Tibial artery (tissue), 4 donors: ENCODE results near the gene SPANXN2.

Experiments
- DNase-seq, 2 donors: peaks; one replicate each; pipeline ENCODE4 v3.0.0-alpha.2; 2019
- H3K27ac ChIP-seq, 2 donors: fragments of 200-600 bp; sonication (generic) in 1 of 2; 1 replicate in 1 of 2; 2 replicates in 1 of 2; pipeline ENCODE4 v1.5.1; 2018 to 2019; ENCODE audit warnings: mild to moderate bottlenecking in 1 of 2
- H3K27me3 ChIP-seq, 2 donors: fragments of 200-600 bp; sonication (generic) in 1 of 2; one replicate each; pipeline versions ENCODE4 v1.5.1 to v1.6.0; 2016 to 2019
- H3K36me3 ChIP-seq, 3 donors: fragments of 200-600 bp; sonication (generic) in 2 of 3; one replicate each; pipeline ENCODE4 v1.5.1; 2016 to 2019; ENCODE audit warnings: mild to moderate bottlenecking in 2 of 3
- H3K4me1 ChIP-seq, 4 donors: fragments of 200-600 bp; sonication (generic) in 2 of 4; 1 replicate in 3 of 4; 2 replicates in 1 of 4; pipeline ENCODE4 v1.5.1; 2016 to 2019
- H3K4me3 ChIP-seq, 2 donors: fragments of 200-600 bp; sonication (generic) in 1 of 2; 1 replicate in 1 of 2; 2 replicates in 1 of 2; pipeline ENCODE4 v1.5.1; 2018 to 2019; ENCODE audit warnings: mild to moderate bottlenecking in 2 of 2
- H3K9me3 ChIP-seq, 3 donors: fragments of 200-600 bp; sonication (generic) in 1 of 3; one replicate each; pipeline ENCODE4 v1.5.1; 2016 to 2019
- intact Hi-C: fragments of 100-400 bp; cut with DNase I; formaldehyde crosslinking; loops from one replicate; pipeline ENCODE4 v1.15.0; 2023; ENCODE audit warnings: low total_unique reads
- TF ChIP-seq, protein P1 (sequence below), 2 experiments: fragments of 200-600 bp in 1 of 2; fragments of 450-650 bp in 1 of 2; IDR thresholded peaks; one replicate each; pipeline ENCODE4 v1.5.1; 2017 to 2019; ENCODE audit warnings: antibody characterized with exemption in 2 of 2, mild to moderate bottlenecking in 1 of 2, moderate library complexity in 1 of 2

Gene SPANXN2

GRCh38 chrX:143669395-143669794 is 51.2 kb downstream of the SPANXN2 start:
- intact Hi-C loops: no loop called here
- TF ChIP-seq, protein P1, sequence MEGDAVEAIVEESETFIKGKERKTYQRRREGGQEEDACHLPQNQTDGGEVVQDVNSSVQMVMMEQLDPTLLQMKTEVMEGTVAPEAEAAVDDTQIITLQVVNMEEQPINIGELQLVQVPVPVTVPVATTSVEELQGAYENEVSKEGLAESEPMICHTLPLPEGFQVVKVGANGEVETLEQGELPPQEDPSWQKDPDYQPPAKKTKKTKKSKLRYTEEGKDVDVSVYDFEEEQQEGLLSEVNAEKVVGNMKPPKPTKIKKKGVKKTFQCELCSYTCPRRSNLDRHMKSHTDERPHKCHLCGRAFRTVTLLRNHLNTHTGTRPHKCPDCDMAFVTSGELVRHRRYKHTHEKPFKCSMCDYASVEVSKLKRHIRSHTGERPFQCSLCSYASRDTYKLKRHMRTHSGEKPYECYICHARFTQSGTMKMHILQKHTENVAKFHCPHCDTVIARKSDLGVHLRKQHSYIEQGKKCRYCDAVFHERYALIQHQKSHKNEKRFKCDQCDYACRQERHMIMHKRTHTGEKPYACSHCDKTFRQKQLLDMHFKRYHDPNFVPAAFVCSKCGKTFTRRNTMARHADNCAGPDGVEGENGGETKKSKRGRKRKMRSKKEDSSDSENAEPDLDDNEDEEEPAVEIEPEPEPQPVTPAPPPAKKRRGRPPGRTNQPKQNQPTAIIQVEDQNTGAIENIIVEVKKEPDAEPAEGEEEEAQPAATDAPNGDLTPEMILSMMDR (IDR thresholded peaks at IDR 0.05): no peak
- H3K4me3 ChIP-seq: no peak overlapping the region
- DNase-seq: no peak
- H3K27ac ChIP-seq: no peak overlapping the region
- H3K9me3 ChIP-seq: no peaks in the 10 kb centered on the region
- H3K36me3 ChIP-seq: no peaks in the 10 kb centered on the region
- no peaks in the 10 kb centered on the region for H3K27me3 ChIP-seq
- no peaks in the 10 kb centered on the region for H3K4me1 ChIP-seq

DNA sequence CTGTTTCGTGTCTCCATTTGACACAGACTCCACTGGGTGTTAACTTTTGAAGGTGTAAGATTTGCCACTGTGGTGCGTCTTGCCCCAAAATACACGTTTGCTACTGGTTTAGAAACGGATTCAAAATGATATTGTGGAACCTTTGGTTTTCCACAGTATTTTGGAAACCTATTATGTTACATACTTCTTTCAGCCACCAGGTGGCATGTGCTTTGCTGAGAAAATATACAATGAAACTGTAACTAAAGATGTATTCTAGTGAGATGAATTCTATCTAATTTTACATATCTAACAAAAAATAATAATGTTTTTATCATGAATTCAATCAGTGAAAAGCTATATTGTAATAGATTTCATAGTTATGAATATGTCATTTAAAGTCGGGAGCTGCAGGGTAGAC is 56.2 kb downstream of the SPANXN2 start:
- TF ChIP-seq, protein P1 (IDR thresholded peaks at IDR 0.05): peak; percentile 32 to 33
- Histone ChIP-seq H3K27ac (no peak overlapping the region), H3K4me3 (no peak overlapping the region), H3K27me3 (no peaks in the 10 kb centered on the region), H3K4me1 (no peaks in the 10 kb centered on the region), H3K9me3 (no peaks in the 10 kb centered on the region), H3K36me3 (no peaks in the 10 kb centered on the region)
- no peak for DNase-seq
- intact Hi-C loops: no loop called here

- no peak overlapping the region for H3K27ac ChIP-seq
- TF ChIP-seq, protein P1 (IDR thresholded peaks at IDR 0.05): no peak
- intact Hi-C loops: no loop called here
- no peaks in the 10 kb centered on the region for H3K4me1 ChIP-seq
- H3K36me3 ChIP-seq: no peaks in the 10 kb centered on the region
- no peak for DNase-seq
- no peak overlapping the region for H3K4me3 ChIP-seq
- no peaks in the 10 kb centered on the region for H3K27me3 ChIP-seq
- no peaks in the 10 kb centered on the region for H3K9me3 ChIP-seq
These were observed 56.8 kb downstream of the SPANXN2 start for GRCh38 chrX:143663755-143664154.
